Jurkat, Clone E6-1 (cell line): ENCODE measurements around the gene NEDD4L.

Experiments
- DNase-seq: peaks from one replicate; pipeline ENCODE4 v3.0.0-alpha.2; 2011; ENCODE audit warnings: low read depth, low spot score
- H3K4me3 ChIP-seq: 2 replicates; pipeline ENCODE4 v1.5.1; 2011; ENCODE audit warnings: mild to moderate bottlenecking, low read length, control low read depth, moderate library complexity

Gene NEDD4L

DNA sequence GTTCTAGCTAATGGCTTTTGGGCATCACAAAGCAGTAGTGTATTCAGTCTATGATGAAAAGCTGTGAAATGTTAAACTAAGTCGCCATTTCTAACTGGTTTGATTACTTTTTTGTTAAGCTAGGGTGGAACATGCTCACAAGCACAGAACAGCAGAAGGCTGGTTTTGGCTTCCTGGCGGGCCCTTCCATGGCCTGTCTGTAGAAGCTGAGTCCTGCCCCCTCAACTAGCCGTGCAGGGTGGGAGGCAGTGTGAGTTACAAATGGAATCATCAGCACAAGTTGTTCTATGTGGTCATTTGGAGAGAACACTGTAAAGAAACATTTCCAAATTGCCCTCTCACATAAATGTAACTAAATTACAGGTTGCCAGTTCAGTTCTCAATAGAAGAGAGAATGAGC, 294.1 kb downstream of the NEDD4L start:
- DNase-seq: no peak
- no peak overlapping the region for H3K4me3 ChIP-seq

GRCh38 chr18:58338961-58339592, 295.1 kb downstream of the NEDD4L start:
- DNase-seq: no peak
- H3K4me3 ChIP-seq: no peak overlapping the region

DNA sequence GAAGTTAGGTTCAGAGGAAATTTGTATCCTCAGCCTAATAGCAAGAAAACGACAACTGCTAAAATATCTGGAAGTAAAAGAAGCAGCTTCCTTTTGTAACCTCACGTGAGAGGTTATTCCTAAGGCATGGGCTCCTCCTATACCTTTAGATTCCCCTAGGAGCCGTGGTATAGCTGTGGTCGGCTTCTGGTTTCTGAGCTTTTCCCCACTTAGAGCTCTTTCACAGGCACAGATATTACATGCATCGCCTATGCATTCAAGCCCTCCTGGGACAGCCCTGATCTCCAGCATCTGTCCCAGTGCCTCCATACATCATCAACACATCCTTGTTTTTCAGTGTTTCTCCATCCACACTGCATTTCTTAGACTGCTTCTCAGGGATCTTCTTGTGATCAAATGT, 295.9 kb downstream of the NEDD4L start:
- no peak for DNase-seq

GRCh38 chr18:58341916-58342315, 297.9 kb downstream of the NEDD4L start:
- DNase-seq: no peak
- H3K4me3 ChIP-seq: no peak overlapping the region

More for the DNA sequence above, 295.9 kb downstream of the NEDD4L start:
- no peak overlapping the region for H3K4me3 ChIP-seq

DNA sequence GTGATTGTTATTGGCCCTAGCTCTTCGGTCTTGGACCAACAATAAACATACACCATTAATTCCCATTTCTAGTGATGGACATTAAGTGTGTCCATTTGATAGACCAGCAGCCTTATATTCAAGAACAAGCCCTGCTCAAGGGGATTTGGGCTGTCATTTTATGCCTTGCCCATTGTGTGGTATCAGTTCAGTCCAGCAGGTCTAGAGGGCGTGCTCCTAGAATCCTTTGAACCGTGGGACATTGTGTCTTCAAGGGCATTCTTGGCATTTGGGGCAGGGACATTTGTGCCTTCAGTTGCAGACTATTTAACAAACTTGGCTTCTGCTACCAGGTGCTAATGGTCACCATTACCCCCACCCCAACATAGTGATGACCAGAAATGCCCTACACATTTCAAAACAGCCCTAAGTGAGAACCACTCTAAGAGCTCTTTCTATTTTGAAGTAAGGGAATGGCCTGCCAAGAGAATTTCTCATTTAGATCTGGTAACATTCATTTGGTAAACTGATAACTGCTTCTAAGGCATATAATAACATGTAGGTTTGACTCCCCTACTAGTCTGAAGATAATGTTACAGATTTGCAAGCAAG, 300.1 kb downstream of the NEDD4L start:
- H3K4me3 ChIP-seq: no peak overlapping the region
- DNase-seq: no peak

DNA sequence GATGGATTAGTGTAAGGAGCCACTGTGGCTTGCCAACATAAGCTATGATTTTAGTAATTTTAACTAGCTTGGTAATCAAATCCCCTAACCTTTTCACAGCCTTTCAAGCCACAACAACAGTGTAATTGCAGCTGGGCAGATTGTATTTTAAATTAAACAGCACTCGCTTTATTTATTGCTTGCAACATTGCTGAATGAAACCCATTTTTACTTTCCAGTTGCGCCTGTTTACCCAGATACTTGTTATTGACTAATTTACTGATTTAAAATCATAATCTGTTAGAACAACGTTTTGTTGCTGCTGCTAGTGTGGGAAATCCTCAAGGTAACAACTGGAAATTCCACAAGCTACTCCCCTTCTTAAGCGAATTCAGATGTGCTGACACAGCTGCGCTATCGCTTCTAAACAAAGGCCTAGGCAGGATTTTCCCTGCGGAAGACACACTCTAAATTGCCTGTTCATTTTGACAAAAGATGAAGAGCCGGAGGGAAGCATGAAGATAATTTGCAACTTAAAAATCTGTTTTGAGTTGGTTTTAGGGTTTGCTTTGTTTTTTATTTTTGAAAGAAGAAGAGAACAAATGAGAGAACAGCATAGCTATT, 300.9 kb downstream of the NEDD4L start:
- no peak overlapping the region for H3K4me3 ChIP-seq

GRCh38 chr18:58345875-58346274, 301.8 kb downstream of the NEDD4L start:
- no peak for DNase-seq
- H3K4me3 ChIP-seq: no peak overlapping the region

More for the DNA sequence above, 300.9 kb downstream of the NEDD4L start:
- DNase-seq: no peak

GRCh38 chr18:58347135-58347534, 303.1 kb downstream of the NEDD4L start:
- DNase-seq: no peak
- no peak overlapping the region for H3K4me3 ChIP-seq

DNA sequence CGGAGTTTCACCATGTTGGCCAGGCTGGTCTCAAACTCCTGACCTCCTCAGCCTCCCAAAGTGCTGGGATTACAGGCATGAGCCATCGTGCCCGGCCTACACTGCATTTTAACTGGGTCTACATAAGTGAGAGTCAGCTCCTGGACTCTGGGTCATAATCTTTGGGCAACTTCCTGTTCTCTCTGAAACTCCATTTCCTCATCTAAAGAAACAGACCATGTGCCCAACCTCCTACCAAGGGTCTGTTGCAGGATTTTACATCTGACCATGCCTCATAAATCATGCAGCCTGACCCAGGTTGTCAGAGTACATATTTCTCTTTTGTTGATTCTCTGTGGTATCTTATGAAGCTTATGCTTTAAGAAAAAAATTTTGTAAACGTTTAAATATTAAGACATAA, 304.5 kb downstream of the NEDD4L start:
- no peak for DNase-seq
- no peak overlapping the region for H3K4me3 ChIP-seq

GRCh38 chr18:58348951-58349350, 304.9 kb downstream of the NEDD4L start:
- no peak overlapping the region for H3K4me3 ChIP-seq
- DNase-seq: no peak

DNA sequence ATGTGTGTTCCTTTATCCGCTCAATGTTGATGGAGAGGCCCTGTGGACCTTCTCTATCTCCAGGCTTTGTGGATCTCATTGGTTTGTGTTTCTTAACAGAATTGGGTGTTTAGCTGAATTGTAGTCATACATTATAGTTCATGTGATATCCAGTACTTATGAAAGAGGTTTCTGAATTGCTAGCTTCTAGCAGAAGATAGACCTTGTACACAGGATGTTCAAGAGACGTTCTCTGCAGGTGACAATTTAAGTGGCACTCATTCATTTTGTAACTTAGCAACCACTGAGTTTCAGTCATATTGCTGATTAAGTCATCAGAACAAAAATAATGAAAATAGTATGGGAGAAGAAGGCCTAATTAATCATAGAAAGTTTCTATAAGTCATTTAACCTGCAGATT, 305.6 kb downstream of the NEDD4L start:
- no peak for DNase-seq
- H3K4me3 ChIP-seq: no peak overlapping the region

DNA sequence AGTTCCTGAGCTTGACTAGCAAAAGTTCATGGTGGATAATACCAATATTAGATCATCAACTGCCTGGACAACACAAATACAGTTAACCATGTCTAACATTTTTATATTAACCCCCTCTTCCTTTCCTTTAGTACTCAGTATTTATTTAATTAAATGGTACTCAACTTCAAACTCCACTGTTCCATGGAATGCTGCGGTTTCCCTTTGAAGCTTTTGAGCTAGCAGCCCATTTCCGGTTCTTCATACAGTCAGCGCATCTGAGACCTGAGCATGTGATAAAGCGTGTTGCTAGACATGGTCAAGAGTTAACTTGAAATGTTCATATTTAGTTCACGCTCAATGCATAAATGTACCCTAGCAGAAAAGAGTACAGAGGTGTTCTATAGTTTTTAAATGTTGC, 306.5 kb downstream of the NEDD4L start:
- no peak overlapping the region for H3K4me3 ChIP-seq

DNA sequence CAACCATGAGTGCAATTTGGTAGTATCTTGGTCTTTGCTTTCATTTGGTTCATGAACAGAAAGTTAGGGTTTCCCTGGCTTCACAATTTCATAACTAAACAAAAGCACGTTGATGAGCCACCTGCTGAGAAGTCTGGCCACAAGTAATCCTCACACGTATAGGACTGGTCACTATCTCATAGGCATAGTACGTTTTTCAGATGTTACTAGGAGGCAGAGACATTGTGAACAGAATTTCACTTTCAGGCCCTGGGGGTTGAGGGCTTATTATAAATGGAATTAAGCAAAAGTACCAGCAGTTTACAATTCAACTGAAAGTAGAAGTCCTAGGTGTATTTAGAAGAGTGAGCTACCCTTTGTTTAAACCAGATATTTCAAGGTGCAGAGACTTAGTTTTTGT, 307.8 kb downstream of the NEDD4L start:
- no peak overlapping the region for H3K4me3 ChIP-seq
- no peak for DNase-seq

More for the DNA sequence above, 306.5 kb downstream of the NEDD4L start:
- DNase-seq: no peak

GRCh38 chr18:58353581-58353980, 309.6 kb downstream of the NEDD4L start:
- no peak overlapping the region for H3K4me3 ChIP-seq
- DNase-seq: no peak

- no peak for DNase-seq
- no peak overlapping the region for H3K4me3 ChIP-seq
Measured at GRCh38 chr18:58354051-58354450, 310.0 kb downstream of the NEDD4L start.

DNA sequence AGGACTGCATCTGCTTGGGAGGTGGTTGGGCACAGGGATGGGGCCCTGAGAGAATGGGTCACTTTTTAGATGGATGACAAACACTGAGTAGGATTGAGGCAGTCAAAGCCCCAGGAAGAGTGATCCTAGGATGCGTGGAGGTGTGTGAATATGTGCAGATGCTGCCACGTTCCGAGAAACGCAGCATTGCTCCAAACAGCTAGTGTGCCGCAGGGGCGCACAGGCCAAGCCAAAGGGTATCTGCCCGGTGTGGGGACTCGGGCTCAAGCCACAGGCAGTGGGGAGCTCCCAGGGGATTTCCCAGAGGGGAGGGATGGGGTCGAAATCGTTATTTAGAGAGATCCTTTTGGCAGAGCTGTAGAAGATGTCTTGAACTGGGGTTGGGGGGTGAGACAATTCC, 310.8 kb downstream of the NEDD4L start:
- DNase-seq: no peak
- no peak overlapping the region for H3K4me3 ChIP-seq

GRCh38 chr18:58355243-58355642, 311.2 kb downstream of the NEDD4L start:
- H3K4me3 ChIP-seq: no peak overlapping the region
- DNase-seq: no peak

- no peak overlapping the region for H3K4me3 ChIP-seq
- DNase-seq: no peak
Measured at GRCh38 chr18:58359218-58359617, 315.2 kb downstream of the NEDD4L start.

DNA sequence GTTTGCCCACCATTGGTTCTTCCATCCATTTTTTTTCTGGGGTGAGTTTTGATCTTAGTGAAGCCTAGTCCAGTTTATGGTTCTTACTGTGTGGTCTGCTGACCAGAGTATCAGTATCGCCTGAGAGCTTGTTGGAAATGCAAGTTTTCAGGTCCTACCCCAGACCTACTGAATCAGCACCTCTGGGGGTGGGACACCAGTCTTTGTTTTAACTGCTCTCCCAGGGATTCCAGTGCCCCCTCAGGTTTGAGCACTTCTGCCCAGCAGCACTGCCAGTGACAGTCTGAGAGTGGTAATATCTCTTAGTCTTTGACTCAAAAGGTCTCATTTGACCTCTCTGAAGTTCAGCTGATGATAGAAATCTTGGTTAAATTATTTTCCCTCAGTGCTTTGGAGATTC, 315.6 kb downstream of the NEDD4L start:
- no peak overlapping the region for H3K4me3 ChIP-seq
- no peak for DNase-seq

- H3K4me3 ChIP-seq: no peak overlapping the region
- no peak for DNase-seq
Measured at GRCh38 chr18:58360324-58360723, 316.3 kb downstream of the NEDD4L start.

DNA sequence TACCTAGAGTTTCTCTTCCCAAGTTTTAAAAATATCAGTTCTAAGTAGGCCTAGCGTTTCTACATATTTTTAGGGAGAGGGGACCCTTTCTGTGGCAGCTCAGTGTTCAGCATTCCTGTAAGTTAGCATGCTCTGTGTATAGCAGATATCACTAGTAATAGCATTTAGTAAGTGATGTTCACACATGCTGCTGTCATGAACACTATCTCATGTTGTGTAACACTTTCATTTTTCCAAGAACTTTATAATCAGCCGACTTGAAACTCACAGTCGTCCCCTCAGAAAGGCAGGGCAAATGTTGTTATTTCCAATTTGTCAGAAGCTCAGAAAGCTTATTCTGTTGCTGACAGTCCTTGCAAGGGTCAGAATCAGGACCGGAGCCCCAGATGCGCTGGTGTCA, 317.2 kb downstream of the NEDD4L start:
- DNase-seq: no peak
- H3K4me3 ChIP-seq: no peak overlapping the region
